ENCODE measurements around the gene DGKI. TPM values are rescaled to one million over a fixed set of nuclear protein-coding genes. Genes with fewer than 3 reads are reported as not detected.
A peak's percentile ranks its signal among the peaks of the same experiment; 100 is the strongest.

Gene DGKI
- total and polyA plus RNA-seq, 9 of the 15 experiments (the other 6 are each of a cell fraction or from before 2014, with no cell fraction given), result 0.11 to 0.54 (median 0.15) TPM; not detected in 5

DNA sequence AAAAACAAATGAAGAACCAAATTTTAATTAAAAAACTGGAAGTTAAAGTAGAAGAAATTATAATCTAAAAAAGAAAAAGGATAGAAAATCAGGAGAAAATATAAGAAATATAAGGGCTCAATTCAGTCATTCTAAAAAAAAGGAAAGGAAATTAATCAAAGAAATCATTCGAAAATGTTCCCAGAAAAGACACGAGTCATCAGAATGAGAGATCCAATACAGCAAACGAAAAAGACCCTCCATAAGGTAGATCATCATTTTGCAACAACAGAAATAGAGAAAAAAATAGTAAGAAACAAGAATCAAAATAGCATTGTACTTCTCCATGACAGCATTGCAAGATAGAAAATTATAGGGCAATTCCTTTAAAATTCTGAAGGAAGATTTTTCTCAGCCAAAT is 22.5 kb upstream of the DGKI start:
- H3K79me2 ChIP-seq (ENCODE audit: control insufficient read depth, insufficient read depth, low read length), result no peaks in the 10 kb centered on the region
- H3K9me1 ChIP-seq (ENCODE audit: control insufficient read depth, insufficient read depth, low read length), result no peaks in the 10 kb centered on the region
- H3K9ac ChIP-seq (ENCODE audit: insufficient read depth in 1 of 2, low read depth in 2 of 2, low read length in 2 of 2), result no peak overlapping the region
- H3K4me3 ChIP-seq, result no peak overlapping the region
- CTCF ChIA-PET (ENCODE audit: low intra/inter-chr PET ratio), result no interaction called here
- no peak for DNase-seq (ENCODE audit: extremely low read depth in 1 of 4, low spot score in 3 of 4)
- in situ Hi-C loops (cut with MboI) (no loop called here), intact Hi-C loops (cut with micrococcal nuclease) (no loop called here)
- WGBS (ENCODE audit: insufficient coverage, low coverage, missing lambda C conversion rate), result 42% methylated on average over 3 of the region's 3 CpGs
- H3K36me3 ChIP-seq (ENCODE audit: control insufficient read depth, insufficient read depth, low read length), result peaks cover 5% of the 10 kb centered on the region; the same call in 1 of the 3 replicates
- BruUV-seq (replicated peaks), result no TSS peak
- POLR2A ChIA-PET, result no interaction called here
- no peaks in the 10 kb centered on the region for H3K4me1 ChIP-seq (replicated peaks in 1 of 2; ENCODE audit: control insufficient read depth in 2 of 2, insufficient read depth in 2 of 2, low read length in 2 of 2)
- H3K4me2 ChIP-seq (ENCODE audit: insufficient read depth, low read length), result no peak overlapping the region
- TF ChIP-seq ZNF140 (CRISPR knock-in tag; IDR thresholded peaks at IDR 0.05) (no peak), ZNF512 (tag; IDR thresholded peaks at IDR 0.05) (peak; percentile 42; the same call in 1 of the 2 replicates), BRF1 (IDR thresholded peaks at IDR 0.05; ENCODE audit: borderline replicate concordance, extremely low read depth, insufficient read length) (no peak), C11orf30 (IDR thresholded peaks at IDR 0.05; ENCODE audit: low read depth) (peak; percentile 67; the same call in 1 of the 2 replicates), MCM7 (IDR thresholded peaks at IDR 0.05) (no peak), SIN3B (IDR thresholded peaks at IDR 0.05; ENCODE audit: low read depth) (no peak), FOSL1 (tag; conservative IDR thresholded peaks at IDR 0.05) (no peak), TSC22D4 (tag; IDR thresholded peaks at IDR 0.05) (no peak), PCBP2 (IDR thresholded peaks at IDR 0.05; ENCODE audit: low read depth, low read length, poor library complexity, severe bottlenecking) (no peak), MCM2 (IDR thresholded peaks at IDR 0.05; ENCODE audit: low read depth) (no peak), ETV6 (IDR thresholded peaks at IDR 0.05; ENCODE audit: borderline replicate concordance in 1 of 2, low read depth in 2 of 2, low read length in 1 of 2) (no peak), ETV6 (CRISPR knock-in tag; IDR thresholded peaks at IDR 0.05; ENCODE audit: borderline replicate concordance) (no peak), ZNF561 (CRISPR knock-in tag; conservative IDR thresholded peaks at IDR 0.05) (no peak), ZNF316 (IDR thresholded peaks at IDR 0.05) (peak; percentile 81), POLR3A (IDR thresholded peaks at IDR 0.05; ENCODE audit: borderline replicate concordance, extremely low read depth, insufficient read depth, insufficient read length) (no peak), ZSCAN32 (CRISPR knock-in tag; IDR thresholded peaks at IDR 0.05) (no peak), FOXJ3 (CRISPR knock-in tag; IDR thresholded peaks at IDR 0.05) (no peak)
- TF ChIP-seq, protein P1, sequence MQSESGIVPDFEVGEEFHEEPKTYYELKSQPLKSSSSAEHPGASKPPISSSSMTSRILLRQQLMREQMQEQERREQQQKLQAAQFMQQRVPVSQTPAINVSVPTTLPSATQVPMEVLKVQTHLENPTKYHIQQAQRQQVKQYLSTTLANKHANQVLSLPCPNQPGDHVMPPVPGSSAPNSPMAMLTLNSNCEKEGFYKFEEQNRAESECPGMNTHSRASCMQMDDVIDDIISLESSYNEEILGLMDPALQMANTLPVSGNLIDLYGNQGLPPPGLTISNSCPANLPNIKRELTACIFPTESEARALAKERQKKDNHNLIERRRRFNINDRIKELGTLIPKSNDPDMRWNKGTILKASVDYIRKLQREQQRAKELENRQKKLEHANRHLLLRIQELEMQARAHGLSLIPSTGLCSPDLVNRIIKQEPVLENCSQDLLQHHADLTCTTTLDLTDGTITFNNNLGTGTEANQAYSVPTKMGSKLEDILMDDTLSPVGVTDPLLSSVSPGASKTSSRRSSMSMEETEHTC (IDR thresholded peaks at IDR 0.05), result no peak
- ATAC-seq, result no peak
- H2AFZ ChIP-seq (ENCODE audit: low read depth, low read length), result no peak overlapping the region
- H3K27me3 ChIP-seq (ENCODE audit: control insufficient read depth in 2 of 2, insufficient read depth in 2 of 2, low read length in 2 of 2), result no peaks in the 10 kb centered on the region
- peaks cover 4% of the 10 kb centered on the region; the same call in 1 of the 2 replicates for H3K9me3 ChIP-seq (replicated peaks; ENCODE audit: control insufficient read depth, insufficient read depth, low read depth, low read length)
- no peaks in the 10 kb centered on the region for H4K20me1 ChIP-seq (replicated peaks; ENCODE audit: control insufficient read depth, insufficient read depth, low read length)
- H3K27ac ChIP-seq (ENCODE audit: extremely low read depth, low read depth, low read length), result no peak overlapping the region
- no peak for FAIRE-seq
